Measurements from ENCODE around the gene CR1L.
"Not testable (repeated sequence)": the region's sequence is repeated elsewhere in the genome, so short reads cannot be mapped to it uniquely, and the experiment has no call there.

DNA sequence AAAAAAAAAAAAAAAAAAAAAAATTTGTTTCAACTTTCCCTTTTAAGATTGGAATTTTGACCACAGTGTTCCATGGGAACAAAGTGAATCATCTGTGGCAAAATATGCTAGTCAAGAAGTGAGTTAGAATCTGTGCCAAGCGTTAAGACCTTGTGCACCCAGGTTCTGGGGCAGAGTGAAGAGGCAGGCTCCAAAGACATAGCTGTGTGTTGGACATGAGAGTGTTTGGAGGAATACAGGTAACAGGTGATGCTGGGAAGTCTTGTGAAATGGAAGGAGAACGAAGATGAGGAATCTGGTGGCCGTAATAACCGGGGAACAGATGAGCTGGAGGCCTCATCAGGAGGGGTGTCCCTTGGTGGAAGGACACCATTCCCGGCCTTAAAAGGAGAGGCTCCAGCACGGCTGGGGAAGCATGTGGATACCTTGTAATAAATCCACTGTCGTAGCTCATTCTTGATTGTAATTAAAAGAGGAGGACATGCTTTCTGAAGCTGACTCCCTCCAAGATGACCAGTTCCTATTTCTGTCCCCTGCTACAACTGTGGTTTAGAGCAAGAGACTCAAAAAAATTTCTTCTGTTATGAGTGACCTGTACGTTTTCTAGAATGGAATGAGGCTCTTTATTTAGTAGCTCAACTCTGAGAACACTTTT, 92.7 kb downstream of the CR1L start:
- TF ChIP-seq POLR2A (IDR thresholded peaks at IDR 0.05; ENCODE audit: low read length); GATA1 (IDR thresholded peaks at IDR 0.05; ENCODE audit: low read depth, low read length): not testable (repeated sequence)

Data from erythroblast (primary cell).